HEK293 (cell line): ENCODE results near the gene WDR45B.

Experiments
- RBAK ChIP-seq: fragments of 450-650 bp; formaldehyde crosslinking; IDR thresholded peaks from 2 replicates; pipeline ENCODE4 v1.5.1; 2016; ENCODE audit warnings: missing biosample characterization, missing genetic modification characterization
- ZBTB17 ChIP-seq: fragments of 450-650 bp; formaldehyde crosslinking; IDR thresholded peaks from 2 replicates; pipeline ENCODE4 v1.5.1; 2016; ENCODE audit warnings: missing biosample characterization, missing genetic modification characterization
- ZBTB7A ChIP-seq: fragments of 450-650 bp; formaldehyde crosslinking; IDR thresholded peaks from 2 replicates; pipeline ENCODE4 v1.5.1; 2016; ENCODE audit warnings: low read depth, missing biosample characterization, missing genetic modification characterization
- ZBTB8A ChIP-seq: fragments of 450-650 bp; formaldehyde crosslinking; IDR thresholded peaks from 2 replicates; pipeline ENCODE4 v1.5.1; 2016; ENCODE audit warnings: missing biosample characterization, missing genetic modification characterization
- ZEB2 ChIP-seq: fragments of 450-650 bp; formaldehyde crosslinking; IDR thresholded peaks from 2 replicates; pipeline ENCODE4 v1.5.1; 2016; ENCODE audit warnings: missing biosample characterization, missing genetic modification characterization
- ZIC2 ChIP-seq: fragments of 450-650 bp; formaldehyde crosslinking; IDR thresholded peaks from 2 replicates; pipeline ENCODE4 v1.5.1; 2016; ENCODE audit warnings: missing biosample characterization, missing genetic modification characterization
- ZNF121 ChIP-seq: fragments of 450-650 bp; formaldehyde crosslinking; IDR thresholded peaks from 2 replicates; pipeline ENCODE4 v1.5.1; 2016; ENCODE audit warnings: missing biosample characterization, missing genetic modification characterization
- ZNF202 ChIP-seq: fragments of 450-650 bp; formaldehyde crosslinking; IDR thresholded peaks from 2 replicates; pipeline ENCODE4 v1.5.1; 2016; ENCODE audit warnings: missing biosample characterization, missing genetic modification characterization, borderline replicate concordance
- ZNF335 ChIP-seq: fragments of 450-650 bp; formaldehyde crosslinking; conservative IDR thresholded peaks from 2 replicates; pipeline ENCODE4 v1.5.1; 2016; ENCODE audit warnings: missing biosample characterization, missing genetic modification characterization
- ZNF37A ChIP-seq: fragments of 450-650 bp; IDR thresholded peaks from 2 replicates; pipeline ENCODE4 v1.5.1; 2018; ENCODE audit warnings: missing biosample characterization, missing genetic modification characterization
- ZNF830 ChIP-seq: fragments of 450-650 bp; IDR thresholded peaks from 2 replicates; pipeline ENCODE4 v1.5.0; 2018; ENCODE audit warnings: missing biosample characterization, missing genetic modification characterization, low read depth, mild to moderate bottlenecking, moderate library complexity
- TF ChIP-seq, protein P1 (sequence below): fragments of 450-650 bp; formaldehyde crosslinking; IDR thresholded peaks from 2 replicates; pipeline ENCODE4 v1.5.1; 2016; ENCODE audit warnings: missing biosample characterization, missing genetic modification characterization
- TF ChIP-seq, protein P2 (sequence below): fragments of 450-650 bp; formaldehyde crosslinking; IDR thresholded peaks from 2 replicates; pipeline ENCODE4 v1.5.1; 2016; ENCODE audit warnings: missing biosample characterization, missing genetic modification characterization
- TF ChIP-seq, protein P3 (sequence below): fragments of 450-650 bp; formaldehyde crosslinking; IDR thresholded peaks from 2 replicates; pipeline ENCODE4 v1.5.1; 2016; ENCODE audit warnings: missing biosample characterization, missing genetic modification characterization

DNA sequence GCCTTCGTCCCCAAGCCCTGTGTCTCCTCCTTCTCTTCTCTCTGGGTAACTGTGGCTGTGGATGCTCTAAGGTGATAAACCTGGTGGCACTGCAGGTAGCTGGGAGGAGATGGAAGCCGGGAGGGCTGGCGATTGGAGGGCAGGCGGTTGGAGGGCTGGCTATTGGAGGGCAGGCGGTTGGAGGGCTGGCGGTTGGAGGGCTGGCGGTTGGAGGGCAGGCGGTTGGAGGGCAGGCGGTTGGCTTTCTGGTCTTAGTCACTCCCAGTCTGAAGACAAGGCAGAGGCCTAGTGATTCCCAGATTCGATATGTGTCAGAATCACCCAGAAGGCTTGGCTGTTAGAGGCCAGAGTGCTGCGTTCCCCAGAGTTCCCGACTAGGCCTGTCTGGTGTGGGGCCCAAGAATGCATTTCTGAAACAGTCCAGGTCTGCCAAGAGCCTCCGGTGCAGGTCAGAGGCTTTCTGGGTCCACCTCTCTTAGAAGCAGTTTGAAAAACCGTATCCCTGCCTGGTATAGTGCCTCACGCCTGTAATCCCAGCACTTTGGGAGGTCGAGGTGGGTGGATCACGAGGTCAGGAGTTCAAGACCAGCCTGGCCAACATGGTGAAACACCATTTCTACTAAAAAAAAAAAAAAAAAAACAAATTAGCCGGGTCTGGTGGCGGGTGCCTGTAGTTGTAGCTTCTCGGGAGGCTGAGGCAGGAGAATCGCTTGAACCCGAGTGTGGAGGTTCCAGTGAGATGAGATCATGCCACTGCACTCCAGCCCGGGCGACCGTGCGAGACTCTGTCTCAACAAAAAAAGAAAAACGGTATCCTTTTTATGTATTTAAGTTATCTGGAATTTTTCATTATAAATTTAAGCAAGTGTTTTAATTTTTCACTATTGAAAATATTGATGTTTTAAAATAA, 59.7 kb downstream of the WDR45B start:
- no peak for TF ChIP-seq ZBTB7A (tag by site-specific recombination)
- TF ChIP-seq, protein P1, sequence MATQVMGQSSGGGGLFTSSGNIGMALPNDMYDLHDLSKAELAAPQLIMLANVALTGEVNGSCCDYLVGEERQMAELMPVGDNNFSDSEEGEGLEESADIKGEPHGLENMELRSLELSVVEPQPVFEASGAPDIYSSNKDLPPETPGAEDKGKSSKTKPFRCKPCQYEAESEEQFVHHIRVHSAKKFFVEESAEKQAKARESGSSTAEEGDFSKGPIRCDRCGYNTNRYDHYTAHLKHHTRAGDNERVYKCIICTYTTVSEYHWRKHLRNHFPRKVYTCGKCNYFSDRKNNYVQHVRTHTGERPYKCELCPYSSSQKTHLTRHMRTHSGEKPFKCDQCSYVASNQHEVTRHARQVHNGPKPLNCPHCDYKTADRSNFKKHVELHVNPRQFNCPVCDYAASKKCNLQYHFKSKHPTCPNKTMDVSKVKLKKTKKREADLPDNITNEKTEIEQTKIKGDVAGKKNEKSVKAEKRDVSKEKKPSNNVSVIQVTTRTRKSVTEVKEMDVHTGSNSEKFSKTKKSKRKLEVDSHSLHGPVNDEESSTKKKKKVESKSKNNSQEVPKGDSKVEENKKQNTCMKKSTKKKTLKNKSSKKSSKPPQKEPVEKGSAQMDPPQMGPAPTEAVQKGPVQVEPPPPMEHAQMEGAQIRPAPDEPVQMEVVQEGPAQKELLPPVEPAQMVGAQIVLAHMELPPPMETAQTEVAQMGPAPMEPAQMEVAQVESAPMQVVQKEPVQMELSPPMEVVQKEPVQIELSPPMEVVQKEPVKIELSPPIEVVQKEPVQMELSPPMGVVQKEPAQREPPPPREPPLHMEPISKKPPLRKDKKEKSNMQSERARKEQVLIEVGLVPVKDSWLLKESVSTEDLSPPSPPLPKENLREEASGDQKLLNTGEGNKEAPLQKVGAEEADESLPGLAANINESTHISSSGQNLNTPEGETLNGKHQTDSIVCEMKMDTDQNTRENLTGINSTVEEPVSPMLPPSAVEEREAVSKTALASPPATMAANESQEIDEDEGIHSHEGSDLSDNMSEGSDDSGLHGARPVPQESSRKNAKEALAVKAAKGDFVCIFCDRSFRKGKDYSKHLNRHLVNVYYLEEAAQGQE (tag by site-specific recombination): no peak
- TF ChIP-seq ZNF335 (tag by site-specific recombination): no peak
- TF ChIP-seq ZNF830 (tag by site-specific recombination): no peak
- no peak for TF ChIP-seq ZNF37A (tag by site-specific recombination)
- TF ChIP-seq ZNF202: no peak
- TF ChIP-seq, protein P2, sequence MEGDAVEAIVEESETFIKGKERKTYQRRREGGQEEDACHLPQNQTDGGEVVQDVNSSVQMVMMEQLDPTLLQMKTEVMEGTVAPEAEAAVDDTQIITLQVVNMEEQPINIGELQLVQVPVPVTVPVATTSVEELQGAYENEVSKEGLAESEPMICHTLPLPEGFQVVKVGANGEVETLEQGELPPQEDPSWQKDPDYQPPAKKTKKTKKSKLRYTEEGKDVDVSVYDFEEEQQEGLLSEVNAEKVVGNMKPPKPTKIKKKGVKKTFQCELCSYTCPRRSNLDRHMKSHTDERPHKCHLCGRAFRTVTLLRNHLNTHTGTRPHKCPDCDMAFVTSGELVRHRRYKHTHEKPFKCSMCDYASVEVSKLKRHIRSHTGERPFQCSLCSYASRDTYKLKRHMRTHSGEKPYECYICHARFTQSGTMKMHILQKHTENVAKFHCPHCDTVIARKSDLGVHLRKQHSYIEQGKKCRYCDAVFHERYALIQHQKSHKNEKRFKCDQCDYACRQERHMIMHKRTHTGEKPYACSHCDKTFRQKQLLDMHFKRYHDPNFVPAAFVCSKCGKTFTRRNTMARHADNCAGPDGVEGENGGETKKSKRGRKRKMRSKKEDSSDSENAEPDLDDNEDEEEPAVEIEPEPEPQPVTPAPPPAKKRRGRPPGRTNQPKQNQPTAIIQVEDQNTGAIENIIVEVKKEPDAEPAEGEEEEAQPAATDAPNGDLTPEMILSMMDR (tag by site-specific recombination): no peak
- TF ChIP-seq RBAK (tag by site-specific recombination): no peak
- no peak for TF ChIP-seq ZBTB8A (tag by site-specific recombination)
- TF ChIP-seq, protein P3, sequence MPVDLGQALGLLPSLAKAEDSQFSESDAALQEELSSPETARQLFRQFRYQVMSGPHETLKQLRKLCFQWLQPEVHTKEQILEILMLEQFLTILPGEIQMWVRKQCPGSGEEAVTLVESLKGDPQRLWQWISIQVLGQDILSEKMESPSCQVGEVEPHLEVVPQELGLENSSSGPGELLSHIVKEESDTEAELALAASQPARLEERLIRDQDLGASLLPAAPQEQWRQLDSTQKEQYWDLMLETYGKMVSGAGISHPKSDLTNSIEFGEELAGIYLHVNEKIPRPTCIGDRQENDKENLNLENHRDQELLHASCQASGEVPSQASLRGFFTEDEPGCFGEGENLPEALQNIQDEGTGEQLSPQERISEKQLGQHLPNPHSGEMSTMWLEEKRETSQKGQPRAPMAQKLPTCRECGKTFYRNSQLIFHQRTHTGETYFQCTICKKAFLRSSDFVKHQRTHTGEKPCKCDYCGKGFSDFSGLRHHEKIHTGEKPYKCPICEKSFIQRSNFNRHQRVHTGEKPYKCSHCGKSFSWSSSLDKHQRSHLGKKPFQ (tag by site-specific recombination): no peak
- TF ChIP-seq ZIC2 (tag by site-specific recombination): no peak
- TF ChIP-seq ZNF121 (tag by site-specific recombination): no peak
- TF ChIP-seq ZEB2: no peak
- TF ChIP-seq ZBTB17 (tag by site-specific recombination): no peak
